HCT116 (cell line): Measurements from ENCODE around the gene MRM3.

ENCODE experiments used
- EGR1 ChIP-seq: IDR thresholded peaks from 2 replicates; pipeline ENCODE4 v1.6.1; 2012; ENCODE audit warnings: low read depth
- EZH2 ChIP-seq: fragments of 200-600 bp; sonication (generic); IDR thresholded peaks from 2 replicates; pipeline ENCODE4 v1.6.1; 2017; ENCODE audit warnings: antibody characterized with exemption, mixed run types
- EZH2phosphoT487 ChIP-seq: fragments of 200-600 bp; IDR thresholded peaks from 2 replicates; pipeline ENCODE4 v1.6.1; 2018; ENCODE audit warnings: antibody characterized with exemption, borderline replicate concordance
- JUND ChIP-seq: IDR thresholded peaks from 2 replicates; pipeline ENCODE4 v1.6.1; 2012
- ZNF274 ChIP-seq: fragments of 200-500 bp; sonication (Bioruptor generic); IDR thresholded peaks from 2 replicates; pipeline ENCODE4 v1.6.1; 2014; ENCODE audit warnings: mild to moderate bottlenecking, low read depth, low read length, inconsistent platforms
- TF ChIP-seq, protein P1 (sequence below), 3 experiments: fragments of 200-600 bp in 1 of 3; sonication (generic) in 1 of 3; IDR thresholded peaks in 2 of 3; conservative IDR thresholded peaks in 1 of 3; 2 replicates each; pipeline ENCODE4 v1.5.1; 2012 to 2017; ENCODE audit warnings: low read depth in 2 of 3, low read length in 2 of 3, antibody characterized with exemption in 1 of 3, borderline replicate concordance in 1 of 3, control low read depth in 1 of 3, mild to moderate bottlenecking in 1 of 3, mixed read lengths in 1 of 3, mixed run types in 1 of 3, moderate library complexity in 1 of 3; ENCODE audit not compliant: insufficient read depth in 1 of 3
- TF ChIP-seq, protein P2 (sequence below): IDR thresholded peaks from 2 replicates; pipeline ENCODE4 v1.6.1; 2012
- TF ChIP-seq, protein P3 (sequence below): IDR thresholded peaks from 2 replicates; pipeline ENCODE4 v1.6.1; 2012; ENCODE audit warnings: low read depth

DNA sequence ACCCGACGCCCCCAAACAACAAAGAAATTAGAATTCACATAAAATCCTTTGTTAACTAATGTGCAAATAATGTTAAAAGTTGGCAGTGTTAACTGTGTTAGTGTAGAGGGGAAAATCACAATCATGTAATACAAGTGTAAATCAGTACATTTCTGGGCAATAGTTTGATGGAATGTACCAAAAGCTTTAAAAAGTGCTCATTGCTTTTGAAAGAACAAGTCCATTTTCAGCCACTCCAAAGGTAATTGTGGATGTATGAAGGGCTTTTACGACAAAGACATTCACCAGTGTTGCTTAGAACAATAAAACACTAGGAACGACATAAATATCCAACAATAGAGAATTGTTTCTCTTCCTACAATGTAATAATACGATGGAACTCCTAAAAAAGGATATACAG lies 9.1 kb upstream of the MRM3 start:
- TF ChIP-seq EZH2 = no peak
- no peak for TF ChIP-seq ZNF274
- TF ChIP-seq, protein P1, sequence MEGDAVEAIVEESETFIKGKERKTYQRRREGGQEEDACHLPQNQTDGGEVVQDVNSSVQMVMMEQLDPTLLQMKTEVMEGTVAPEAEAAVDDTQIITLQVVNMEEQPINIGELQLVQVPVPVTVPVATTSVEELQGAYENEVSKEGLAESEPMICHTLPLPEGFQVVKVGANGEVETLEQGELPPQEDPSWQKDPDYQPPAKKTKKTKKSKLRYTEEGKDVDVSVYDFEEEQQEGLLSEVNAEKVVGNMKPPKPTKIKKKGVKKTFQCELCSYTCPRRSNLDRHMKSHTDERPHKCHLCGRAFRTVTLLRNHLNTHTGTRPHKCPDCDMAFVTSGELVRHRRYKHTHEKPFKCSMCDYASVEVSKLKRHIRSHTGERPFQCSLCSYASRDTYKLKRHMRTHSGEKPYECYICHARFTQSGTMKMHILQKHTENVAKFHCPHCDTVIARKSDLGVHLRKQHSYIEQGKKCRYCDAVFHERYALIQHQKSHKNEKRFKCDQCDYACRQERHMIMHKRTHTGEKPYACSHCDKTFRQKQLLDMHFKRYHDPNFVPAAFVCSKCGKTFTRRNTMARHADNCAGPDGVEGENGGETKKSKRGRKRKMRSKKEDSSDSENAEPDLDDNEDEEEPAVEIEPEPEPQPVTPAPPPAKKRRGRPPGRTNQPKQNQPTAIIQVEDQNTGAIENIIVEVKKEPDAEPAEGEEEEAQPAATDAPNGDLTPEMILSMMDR (IDR thresholded peaks at IDR 0.05 in 2 of 3, conservative IDR thresholded peaks at IDR 0.05 in 1 of 3; ENCODE audit: borderline replicate concordance in 1 of 3, insufficient read depth in 1 of 3, low read depth in 2 of 3, low read length in 2 of 3) = no peak
- TF ChIP-seq EGR1 = no peak
- TF ChIP-seq, protein P2, sequence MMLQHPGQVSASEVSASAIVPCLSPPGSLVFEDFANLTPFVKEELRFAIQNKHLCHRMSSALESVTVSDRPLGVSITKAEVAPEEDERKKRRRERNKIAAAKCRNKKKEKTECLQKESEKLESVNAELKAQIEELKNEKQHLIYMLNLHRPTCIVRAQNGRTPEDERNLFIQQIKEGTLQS = no peak
- TF ChIP-seq, protein P3, sequence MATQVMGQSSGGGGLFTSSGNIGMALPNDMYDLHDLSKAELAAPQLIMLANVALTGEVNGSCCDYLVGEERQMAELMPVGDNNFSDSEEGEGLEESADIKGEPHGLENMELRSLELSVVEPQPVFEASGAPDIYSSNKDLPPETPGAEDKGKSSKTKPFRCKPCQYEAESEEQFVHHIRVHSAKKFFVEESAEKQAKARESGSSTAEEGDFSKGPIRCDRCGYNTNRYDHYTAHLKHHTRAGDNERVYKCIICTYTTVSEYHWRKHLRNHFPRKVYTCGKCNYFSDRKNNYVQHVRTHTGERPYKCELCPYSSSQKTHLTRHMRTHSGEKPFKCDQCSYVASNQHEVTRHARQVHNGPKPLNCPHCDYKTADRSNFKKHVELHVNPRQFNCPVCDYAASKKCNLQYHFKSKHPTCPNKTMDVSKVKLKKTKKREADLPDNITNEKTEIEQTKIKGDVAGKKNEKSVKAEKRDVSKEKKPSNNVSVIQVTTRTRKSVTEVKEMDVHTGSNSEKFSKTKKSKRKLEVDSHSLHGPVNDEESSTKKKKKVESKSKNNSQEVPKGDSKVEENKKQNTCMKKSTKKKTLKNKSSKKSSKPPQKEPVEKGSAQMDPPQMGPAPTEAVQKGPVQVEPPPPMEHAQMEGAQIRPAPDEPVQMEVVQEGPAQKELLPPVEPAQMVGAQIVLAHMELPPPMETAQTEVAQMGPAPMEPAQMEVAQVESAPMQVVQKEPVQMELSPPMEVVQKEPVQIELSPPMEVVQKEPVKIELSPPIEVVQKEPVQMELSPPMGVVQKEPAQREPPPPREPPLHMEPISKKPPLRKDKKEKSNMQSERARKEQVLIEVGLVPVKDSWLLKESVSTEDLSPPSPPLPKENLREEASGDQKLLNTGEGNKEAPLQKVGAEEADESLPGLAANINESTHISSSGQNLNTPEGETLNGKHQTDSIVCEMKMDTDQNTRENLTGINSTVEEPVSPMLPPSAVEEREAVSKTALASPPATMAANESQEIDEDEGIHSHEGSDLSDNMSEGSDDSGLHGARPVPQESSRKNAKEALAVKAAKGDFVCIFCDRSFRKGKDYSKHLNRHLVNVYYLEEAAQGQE = no peak
- TF ChIP-seq EZH2phosphoT487 = no peak
- no peak for TF ChIP-seq JUND
